Liver (tissue), 9 donors: ENCODE results near the gene SLC17A2. TPM values are rescaled to one million over a fixed set of nuclear protein-coding genes. Genes with fewer than 3 reads are reported as not detected.

Source experiments
- DNase-seq: peaks from one replicate; pipeline ENCODE4 v3.0.0-alpha.2; 2017; ENCODE audit warnings: low spot score
- H3K27ac ChIP-seq, 2 donors: one replicate each; pipeline ENCODE4 v1.7.0; 2013; ENCODE audit warnings: inconsistent platforms in 2 of 2, low read length in 2 of 2, control low read depth in 1 of 2, low read depth in 1 of 2, mild to moderate bottlenecking in 1 of 2
- H3K27me3 ChIP-seq, 4 donors: one replicate each; pipeline versions ENCODE4 v1.6.1 to v1.7.0; 2013; ENCODE audit warnings: low read length in 3 of 4, inconsistent platforms in 1 of 4, mild to moderate bottlenecking in 1 of 4, moderate library complexity in 1 of 4; ENCODE audit not compliant: control insufficient read depth in 4 of 4, insufficient read depth in 4 of 4
- H3K36me3 ChIP-seq, 4 donors: one replicate each; pipeline versions ENCODE4 v1.6.1 to v1.7.0; 2013; ENCODE audit warnings: low read length in 3 of 4, mild to moderate bottlenecking in 3 of 4, low read depth in 1 of 4, moderate library complexity in 1 of 4; ENCODE audit not compliant: control insufficient read depth in 4 of 4, insufficient read depth in 3 of 4
- H3K4me1 ChIP-seq, 4 donors: one replicate each; pipeline versions ENCODE4 v1.6.1 to v1.7.0; 2013; ENCODE audit warnings: low read length in 3 of 4, mild to moderate bottlenecking in 3 of 4, moderate library complexity in 1 of 4; ENCODE audit not compliant: control insufficient read depth in 4 of 4, insufficient read depth in 4 of 4
- H3K4me3 ChIP-seq, 3 donors: one replicate each; pipeline versions ENCODE4 v1.6.1 to v1.7.0; 2013; ENCODE audit warnings: low read length in 3 of 3, control low read depth in 1 of 3, low read depth in 1 of 3, mild to moderate bottlenecking in 1 of 3
- H3K9ac ChIP-seq, 2 donors: one replicate each; pipeline ENCODE4 v1.7.0; 2013; ENCODE audit warnings: low read length in 2 of 2, mild to moderate bottlenecking in 2 of 2, moderate library complexity in 2 of 2, control low read depth in 1 of 2, low read depth in 1 of 2
- H3K9me3 ChIP-seq, 4 donors: one replicate each; pipeline versions ENCODE4 v1.6.1 to v1.7.0; 2013; ENCODE audit warnings: low read length in 3 of 4; ENCODE audit not compliant: control insufficient read depth in 4 of 4
- EGR1 ChIP-seq, 2 donors: IDR thresholded peaks; 2 replicates each; pipeline ENCODE4 v1.6.1; 2016 to 2018; ENCODE audit warnings: antibody characterized with exemption in 2 of 2, low read depth in 2 of 2
- FOXA2 ChIP-seq: IDR thresholded peaks from 2 replicates; pipeline ENCODE4 v1.6.1; 2016; ENCODE audit warnings: antibody characterized with exemption
- HNF4A ChIP-seq, 2 donors: conservative IDR thresholded peaks; 2 replicates each; pipeline ENCODE4 v1.6.1; 2016; ENCODE audit warnings: antibody characterized with exemption in 2 of 2, mild to moderate bottlenecking in 2 of 2
- HNF4G ChIP-seq: IDR thresholded peaks from 2 replicates; pipeline ENCODE4 v1.6.1; 2016; ENCODE audit warnings: antibody characterized with exemption
- RAD21 ChIP-seq, 2 donors: IDR thresholded peaks; 2 replicates each; pipeline ENCODE4 v1.6.1; 2016; ENCODE audit warnings: antibody characterized with exemption in 2 of 2, mild to moderate bottlenecking in 2 of 2
- RXRA ChIP-seq, 2 donors: IDR thresholded peaks; 2 replicates each; pipeline ENCODE4 v1.6.1; 2017 to 2018; ENCODE audit warnings: antibody characterized with exemption in 2 of 2, mild to moderate bottlenecking in 1 of 2
- SP1 ChIP-seq: IDR thresholded peaks from 2 replicates; pipeline ENCODE4 v1.6.1; 2018; ENCODE audit warnings: antibody characterized with exemption, mild to moderate bottlenecking
- TAF1 ChIP-seq: conservative IDR thresholded peaks from 2 replicates; pipeline ENCODE4 v1.6.1; 2016; ENCODE audit warnings: antibody characterized with exemption, mild to moderate bottlenecking
- YY1 ChIP-seq: IDR thresholded peaks from 2 replicates; pipeline ENCODE4 v1.6.1; 2016; ENCODE audit warnings: antibody characterized with exemption, mild to moderate bottlenecking
- WGBS: extraction: QIAGEN DNeasy Blood & Tissue Kit; methylation state at CpG from one replicate; pipeline ENCODE4 v1.1.7; 2013; 5-methylcytosine and 5-hydroxymethylcytosine counted together
- polyA plus RNA-seq, 2 donors: library from polyadenylated mRNA; stranded (reverse) in 1 of 2; unstranded in 1 of 2; fragments of 200-250 nt in 1 of 2; fragments of >200 nt in 1 of 2; fragmentation: Nextera tagmentation in 1 of 2; extraction: Ambion mirVana in 1 of 2; gene quantifications; one replicate each; pipeline versions ENCODE4 v1.2.1 to v1.2.3, GENCODE V29; 2013 to 2015
- total RNA-seq, 2 donors: library from RNA; depleted of rRNA; stranded (reverse); fragments of >200 nt; gene quantifications; one replicate each; pipeline ENCODE4 v1.2.3, GENCODE V29; 2014
- TF ChIP-seq, protein P1 (sequence below): fragments of 150-350 bp; IDR thresholded peaks from 2 replicates; pipeline ENCODE4 v1.5.1; 2017; ENCODE audit warnings: improper control_type of control experiment, low read depth, low read length; ENCODE audit not compliant: missing input control
- TF ChIP-seq, protein P2 (sequence below): IDR thresholded peaks from 2 replicates; pipeline ENCODE4 v1.6.1; 2016; ENCODE audit warnings: antibody characterized with exemption
- TF ChIP-seq, protein P3 (sequence below): IDR thresholded peaks from 2 replicates; pipeline ENCODE4 v1.6.1; 2016; ENCODE audit warnings: antibody characterized with exemption
- TF ChIP-seq, protein P4 (sequence below): IDR thresholded peaks from 2 replicates; pipeline ENCODE4 v1.6.1; 2016; ENCODE audit warnings: antibody characterized with exemption
- TF ChIP-seq, protein P5 (sequence below): IDR thresholded peaks from 2 replicates; pipeline ENCODE4 v1.6.1; 2016; ENCODE audit warnings: antibody characterized with exemption, mild to moderate bottlenecking
- donor health status: healthy.
- donor health status: healthy.
- donor health status: healthy.
- donor health status: healthy.
- donor health status: healthy.

Gene SLC17A2
- total and polyA plus RNA-seq, 4 donors, result 26.2 to 88.1 (median 37.8) TPM

DNA sequence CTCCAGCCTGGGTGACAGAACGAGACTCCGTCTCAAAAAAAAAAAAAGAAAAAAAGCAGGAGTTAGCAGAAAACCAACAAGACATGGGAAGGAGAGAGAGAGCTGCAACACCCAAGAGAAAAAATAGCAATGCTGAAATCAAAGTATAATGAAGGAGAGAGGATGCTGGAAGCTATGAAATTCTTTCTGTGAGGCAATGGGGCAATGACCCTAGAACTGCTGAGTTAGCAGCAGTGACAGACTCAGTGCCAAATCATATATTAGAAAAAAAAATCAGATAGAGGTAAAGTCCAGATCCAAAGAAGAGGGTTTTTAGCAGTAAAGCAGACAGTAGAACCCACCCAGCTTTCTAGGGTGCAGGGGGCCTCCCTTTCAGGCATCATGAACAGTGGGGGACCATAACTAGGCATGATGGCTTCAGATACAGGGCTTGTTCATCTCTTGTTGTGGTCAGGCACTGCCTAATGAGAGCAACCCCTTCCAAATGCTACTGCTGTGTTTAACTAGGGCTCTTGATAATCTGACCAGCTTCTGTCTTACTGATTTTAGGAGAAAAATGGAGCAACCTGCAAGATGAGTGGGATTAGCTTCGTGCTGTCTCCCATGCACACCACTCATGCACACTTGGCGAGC, 26.9 kb downstream of the SLC17A2 start:
- Histone ChIP-seq H3K4me1 (peaks cover 12 to 78% (median 50%) of the 10 kb centered on the region in 4 donors), H3K27me3 (no peaks in the 10 kb centered on the region), H3K9ac (no peak overlapping the region), H3K9me3 (no peaks in the 10 kb centered on the region), H3K4me3 (no peak overlapping the region), H3K36me3 (no peaks in the 10 kb centered on the region), H3K27ac (peak overlapping the region; percentile 3 to 61)
- no peak for DNase-seq
- 44% methylated on average over 4 of the region's 4 CpGs for WGBS
- TF ChIP-seq, protein P1, sequence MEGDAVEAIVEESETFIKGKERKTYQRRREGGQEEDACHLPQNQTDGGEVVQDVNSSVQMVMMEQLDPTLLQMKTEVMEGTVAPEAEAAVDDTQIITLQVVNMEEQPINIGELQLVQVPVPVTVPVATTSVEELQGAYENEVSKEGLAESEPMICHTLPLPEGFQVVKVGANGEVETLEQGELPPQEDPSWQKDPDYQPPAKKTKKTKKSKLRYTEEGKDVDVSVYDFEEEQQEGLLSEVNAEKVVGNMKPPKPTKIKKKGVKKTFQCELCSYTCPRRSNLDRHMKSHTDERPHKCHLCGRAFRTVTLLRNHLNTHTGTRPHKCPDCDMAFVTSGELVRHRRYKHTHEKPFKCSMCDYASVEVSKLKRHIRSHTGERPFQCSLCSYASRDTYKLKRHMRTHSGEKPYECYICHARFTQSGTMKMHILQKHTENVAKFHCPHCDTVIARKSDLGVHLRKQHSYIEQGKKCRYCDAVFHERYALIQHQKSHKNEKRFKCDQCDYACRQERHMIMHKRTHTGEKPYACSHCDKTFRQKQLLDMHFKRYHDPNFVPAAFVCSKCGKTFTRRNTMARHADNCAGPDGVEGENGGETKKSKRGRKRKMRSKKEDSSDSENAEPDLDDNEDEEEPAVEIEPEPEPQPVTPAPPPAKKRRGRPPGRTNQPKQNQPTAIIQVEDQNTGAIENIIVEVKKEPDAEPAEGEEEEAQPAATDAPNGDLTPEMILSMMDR, result no peak
- TF ChIP-seq HNF4A (conservative IDR thresholded peaks at IDR 0.05), result peak; percentile 44 to 68
- TF ChIP-seq TAF1, result no peak
- peak; percentile 42 for TF ChIP-seq SP1
- peak; percentile 25 for TF ChIP-seq YY1
- TF ChIP-seq RAD21 (IDR thresholded peaks at IDR 0.05), result peak in 1 of 2 donors; percentile 11
- peak; percentile 87 to 93 for TF ChIP-seq RXRA (IDR thresholded peaks at IDR 0.05)
- TF ChIP-seq, protein P2, sequence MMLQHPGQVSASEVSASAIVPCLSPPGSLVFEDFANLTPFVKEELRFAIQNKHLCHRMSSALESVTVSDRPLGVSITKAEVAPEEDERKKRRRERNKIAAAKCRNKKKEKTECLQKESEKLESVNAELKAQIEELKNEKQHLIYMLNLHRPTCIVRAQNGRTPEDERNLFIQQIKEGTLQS, result no peak
- TF ChIP-seq, protein P3, sequence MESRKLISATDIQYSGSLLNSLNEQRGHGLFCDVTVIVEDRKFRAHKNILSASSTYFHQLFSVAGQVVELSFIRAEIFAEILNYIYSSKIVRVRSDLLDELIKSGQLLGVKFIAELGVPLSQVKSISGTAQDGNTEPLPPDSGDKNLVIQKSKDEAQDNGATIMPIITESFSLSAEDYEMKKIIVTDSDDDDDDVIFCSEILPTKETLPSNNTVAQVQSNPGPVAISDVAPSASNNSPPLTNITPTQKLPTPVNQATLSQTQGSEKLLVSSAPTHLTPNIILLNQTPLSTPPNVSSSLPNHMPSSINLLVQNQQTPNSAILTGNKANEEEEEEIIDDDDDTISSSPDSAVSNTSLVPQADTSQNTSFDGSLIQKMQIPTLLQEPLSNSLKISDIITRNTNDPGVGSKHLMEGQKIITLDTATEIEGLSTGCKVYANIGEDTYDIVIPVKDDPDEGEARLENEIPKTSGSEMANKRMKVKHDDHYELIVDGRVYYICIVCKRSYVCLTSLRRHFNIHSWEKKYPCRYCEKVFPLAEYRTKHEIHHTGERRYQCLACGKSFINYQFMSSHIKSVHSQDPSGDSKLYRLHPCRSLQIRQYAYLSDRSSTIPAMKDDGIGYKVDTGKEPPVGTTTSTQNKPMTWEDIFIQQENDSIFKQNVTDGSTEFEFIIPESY, result no peak

DNA sequence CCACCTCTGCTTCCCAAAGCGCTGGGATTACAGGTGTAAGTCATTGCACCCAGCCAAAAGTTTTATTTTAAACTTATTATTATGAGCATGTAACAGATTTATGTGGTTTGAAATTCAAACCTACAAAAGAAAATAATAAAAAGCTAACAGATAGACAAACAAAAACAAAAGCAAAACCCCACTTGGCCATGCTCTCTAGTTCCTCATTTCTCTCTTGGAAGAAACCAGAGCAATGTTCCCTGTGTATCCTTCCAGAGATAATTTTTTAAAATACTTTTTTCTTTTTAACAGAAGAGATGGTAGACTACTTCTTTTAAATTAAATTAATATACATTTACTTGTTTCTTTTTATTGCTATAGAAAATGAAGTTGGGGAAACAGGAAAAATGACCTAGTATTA, 28.4 kb downstream of the SLC17A2 start:
- Histone ChIP-seq H3K27ac (no peak overlapping the region), H3K9me3 (no peaks in the 10 kb centered on the region), H3K9ac (no peak overlapping the region), H3K36me3 (no peaks in the 10 kb centered on the region), H3K4me1 (peaks cover 10 to 66% (median 38%) of the 10 kb centered on the region in 4 donors), H3K4me3 (no peak overlapping the region), H3K27me3 (no peaks in the 10 kb centered on the region)
- WGBS, result 98% methylated on average over 1 of the region's 1 CpG
- TF ChIP-seq RXRA (IDR thresholded peaks at IDR 0.05) (no peak), YY1 (no peak), FOXA2 (no peak), HNF4G (no peak), TAF1 (no peak), EGR1 (IDR thresholded peaks at IDR 0.05; ENCODE audit: low read depth in 2 of 2) (no peak), HNF4A (conservative IDR thresholded peaks at IDR 0.05) (no peak)
- TF ChIP-seq, protein P4, sequence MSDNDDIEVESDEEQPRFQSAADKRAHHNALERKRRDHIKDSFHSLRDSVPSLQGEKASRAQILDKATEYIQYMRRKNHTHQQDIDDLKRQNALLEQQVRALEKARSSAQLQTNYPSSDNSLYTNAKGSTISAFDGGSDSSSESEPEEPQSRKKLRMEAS, result no peak
- TF ChIP-seq, protein P1, result no peak
- TF ChIP-seq, protein P2, result no peak
- TF ChIP-seq, protein P5, sequence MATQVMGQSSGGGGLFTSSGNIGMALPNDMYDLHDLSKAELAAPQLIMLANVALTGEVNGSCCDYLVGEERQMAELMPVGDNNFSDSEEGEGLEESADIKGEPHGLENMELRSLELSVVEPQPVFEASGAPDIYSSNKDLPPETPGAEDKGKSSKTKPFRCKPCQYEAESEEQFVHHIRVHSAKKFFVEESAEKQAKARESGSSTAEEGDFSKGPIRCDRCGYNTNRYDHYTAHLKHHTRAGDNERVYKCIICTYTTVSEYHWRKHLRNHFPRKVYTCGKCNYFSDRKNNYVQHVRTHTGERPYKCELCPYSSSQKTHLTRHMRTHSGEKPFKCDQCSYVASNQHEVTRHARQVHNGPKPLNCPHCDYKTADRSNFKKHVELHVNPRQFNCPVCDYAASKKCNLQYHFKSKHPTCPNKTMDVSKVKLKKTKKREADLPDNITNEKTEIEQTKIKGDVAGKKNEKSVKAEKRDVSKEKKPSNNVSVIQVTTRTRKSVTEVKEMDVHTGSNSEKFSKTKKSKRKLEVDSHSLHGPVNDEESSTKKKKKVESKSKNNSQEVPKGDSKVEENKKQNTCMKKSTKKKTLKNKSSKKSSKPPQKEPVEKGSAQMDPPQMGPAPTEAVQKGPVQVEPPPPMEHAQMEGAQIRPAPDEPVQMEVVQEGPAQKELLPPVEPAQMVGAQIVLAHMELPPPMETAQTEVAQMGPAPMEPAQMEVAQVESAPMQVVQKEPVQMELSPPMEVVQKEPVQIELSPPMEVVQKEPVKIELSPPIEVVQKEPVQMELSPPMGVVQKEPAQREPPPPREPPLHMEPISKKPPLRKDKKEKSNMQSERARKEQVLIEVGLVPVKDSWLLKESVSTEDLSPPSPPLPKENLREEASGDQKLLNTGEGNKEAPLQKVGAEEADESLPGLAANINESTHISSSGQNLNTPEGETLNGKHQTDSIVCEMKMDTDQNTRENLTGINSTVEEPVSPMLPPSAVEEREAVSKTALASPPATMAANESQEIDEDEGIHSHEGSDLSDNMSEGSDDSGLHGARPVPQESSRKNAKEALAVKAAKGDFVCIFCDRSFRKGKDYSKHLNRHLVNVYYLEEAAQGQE, result no peak
- TF ChIP-seq, protein P3, result no peak
- no peak for DNase-seq
